HG03354 (cell line): ENCODE data around the gene RNF144A.

Experiments used
- ATAC-seq: cut with Tn5 transposase; IDR thresholded peaks from one replicate; pipeline ENCODE4 v1.9.1; 2021; ENCODE audit warnings: mild to moderate bottlenecking; ENCODE audit not compliant: unreplicated experiment, poor library complexity, severe bottlenecking

RNF144A gene

DNA sequence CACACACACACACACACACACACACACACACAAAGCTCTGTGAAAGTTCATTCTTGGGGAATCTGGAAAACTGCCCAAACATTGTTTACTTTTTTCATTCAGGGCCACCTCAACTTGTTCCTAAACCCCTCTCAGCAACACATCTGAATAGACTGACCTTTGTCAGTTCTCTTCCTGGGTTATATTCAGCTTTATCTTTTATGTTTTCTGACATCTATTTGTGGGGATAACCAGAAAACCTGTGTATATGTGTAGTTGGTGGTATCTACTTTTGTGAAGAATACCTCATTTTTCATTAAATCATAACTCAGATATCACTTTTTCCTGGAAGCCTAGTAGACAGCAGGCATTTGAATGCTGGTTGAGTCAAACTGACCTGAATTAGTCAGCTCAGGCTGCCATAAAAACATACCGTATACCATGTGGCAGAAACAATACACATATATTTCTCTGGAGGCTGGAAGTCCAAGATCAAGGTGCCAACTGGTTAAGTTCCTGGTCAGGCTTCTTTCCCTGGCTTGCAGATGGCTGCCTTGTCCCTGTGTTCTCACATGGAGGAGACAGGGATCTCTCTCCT is 11.0 kb upstream of the RNF144A start:
- no peak for ATAC-seq

DNA sequence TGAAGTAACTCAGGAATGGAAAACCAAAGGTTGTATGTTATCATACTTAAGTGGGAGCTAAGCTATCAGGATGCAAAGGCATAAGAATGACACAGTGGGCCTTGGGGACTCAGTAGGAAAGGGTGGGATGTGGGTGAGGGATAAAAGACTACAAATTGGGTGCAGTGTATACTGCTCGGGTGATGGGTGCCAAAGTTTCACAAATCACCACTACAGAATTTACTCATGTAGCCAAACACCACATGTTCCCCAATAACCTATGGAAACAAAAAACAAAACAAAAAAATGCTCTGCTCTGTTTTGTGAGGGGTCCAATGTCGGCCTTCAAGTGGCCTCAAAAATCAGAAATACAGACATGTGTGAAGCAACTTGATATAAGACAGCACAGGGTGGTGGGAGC is 8.9 kb upstream of the RNF144A start:
- ATAC-seq = no peak

- ATAC-seq = peak; percentile 99
Measured at GRCh38 chr2:6909431-6910385, 7.5 kb upstream of the RNF144A start.

DNA sequence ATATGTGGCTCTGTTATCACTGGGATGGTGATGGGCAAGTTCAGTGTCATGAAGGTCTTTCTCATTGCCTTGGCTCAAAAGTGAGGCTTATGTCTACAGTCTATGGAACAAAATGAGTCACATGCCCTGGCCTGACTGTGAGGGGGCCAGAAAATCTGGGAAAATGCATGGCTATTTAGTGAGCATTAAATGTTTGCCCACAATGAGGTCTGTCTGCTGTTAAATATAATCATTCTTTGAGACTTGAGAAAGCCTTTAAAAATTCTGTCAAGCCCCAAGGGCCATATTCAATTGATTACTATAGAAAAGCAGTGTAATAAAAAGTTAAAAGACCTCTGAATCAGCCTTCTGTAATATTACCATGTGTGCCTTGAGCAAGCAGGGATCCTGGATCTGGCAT is 5.5 kb upstream of the RNF144A start:
- ATAC-seq = no peak

- no peak for ATAC-seq
Measured at GRCh38 chr2:6913415-6914157, 3.6 kb upstream of the RNF144A start.

GRCh38 chr2:6914828-6915227 is 2.4 kb upstream of the RNF144A start:
- no peak for ATAC-seq

DNA sequence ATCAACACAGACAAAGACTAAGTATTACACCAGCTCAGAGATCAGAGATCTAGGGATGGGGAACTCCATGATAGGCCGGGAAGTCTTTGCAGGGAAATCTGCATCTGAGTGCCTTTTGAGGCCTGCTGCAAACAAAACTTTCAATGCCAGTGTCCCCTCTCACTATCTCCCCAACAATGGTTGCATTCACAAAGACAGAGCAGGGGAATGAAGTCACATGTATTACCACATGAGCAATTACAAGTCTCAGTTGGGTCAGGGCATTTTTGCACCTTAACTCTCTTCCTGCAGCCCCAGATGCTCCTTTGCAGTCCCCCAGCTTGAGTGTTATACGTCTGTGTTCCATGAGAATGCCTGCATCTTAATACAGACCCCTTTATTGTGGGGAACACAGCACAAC is 1.8 kb upstream of the RNF144A start:
- no peak for ATAC-seq

DNA sequence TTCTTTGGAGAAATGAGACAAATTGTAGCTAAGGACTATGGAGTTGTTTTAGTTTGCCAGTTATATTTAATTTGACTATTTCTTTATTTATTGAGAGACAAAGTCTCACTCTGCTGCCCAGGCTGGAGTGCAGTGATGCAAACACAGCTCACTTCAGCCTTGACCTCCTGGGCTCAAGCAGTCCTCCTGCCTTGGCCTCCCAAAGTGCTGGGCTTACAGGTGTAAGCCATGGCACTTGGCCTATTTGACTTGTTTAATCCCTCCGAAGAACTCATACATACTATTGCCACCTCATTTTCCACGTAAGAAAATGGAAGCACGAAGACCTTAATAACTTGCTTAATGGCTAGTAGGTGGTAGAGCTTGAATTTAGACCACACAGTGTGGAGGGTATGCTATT is 988 bp upstream of the RNF144A start:
- ATAC-seq = no peak

DNA sequence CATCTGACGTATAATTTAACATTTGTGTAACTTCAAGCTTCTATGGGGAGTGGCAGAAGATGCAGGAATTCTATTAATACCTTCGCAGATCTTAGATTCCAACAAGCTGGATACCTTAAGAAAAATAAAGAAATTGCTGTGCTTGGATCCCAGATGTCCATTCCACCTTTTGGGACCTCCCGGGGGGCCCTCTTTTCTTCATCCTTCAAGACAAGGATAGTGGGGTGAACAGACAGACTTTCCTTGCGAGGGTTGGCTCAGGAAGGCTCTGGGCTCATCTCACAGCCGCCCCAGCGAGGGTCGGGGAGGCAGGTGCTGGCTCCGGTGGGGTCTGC is 509 bp upstream of the RNF144A start:
- no peak for ATAC-seq

GRCh38 chr2:6917761-6918421 is 679 bp downstream of the RNF144A start:
- ATAC-seq = peak; percentile 33

- ATAC-seq = no peak
Measured at GRCh38 chr2:6919901-6920742, 2.9 kb downstream of the RNF144A start.

DNA sequence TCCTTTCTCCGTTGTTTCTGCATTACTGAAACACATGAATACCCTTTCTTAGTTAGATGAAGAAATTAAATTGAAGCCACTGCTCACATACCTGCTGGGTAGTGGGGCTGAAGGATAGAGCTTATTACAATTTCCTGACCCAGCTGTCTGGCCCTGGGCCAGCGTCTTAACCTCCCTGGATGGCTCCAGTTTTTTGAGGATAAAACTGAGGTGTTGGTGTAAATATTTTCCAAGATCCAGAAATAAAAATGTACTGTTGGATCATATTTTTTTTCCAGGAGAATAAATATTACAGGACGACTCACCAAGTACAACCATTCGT is 3.5 kb downstream of the RNF144A start:
- no peak for ATAC-seq

DNA sequence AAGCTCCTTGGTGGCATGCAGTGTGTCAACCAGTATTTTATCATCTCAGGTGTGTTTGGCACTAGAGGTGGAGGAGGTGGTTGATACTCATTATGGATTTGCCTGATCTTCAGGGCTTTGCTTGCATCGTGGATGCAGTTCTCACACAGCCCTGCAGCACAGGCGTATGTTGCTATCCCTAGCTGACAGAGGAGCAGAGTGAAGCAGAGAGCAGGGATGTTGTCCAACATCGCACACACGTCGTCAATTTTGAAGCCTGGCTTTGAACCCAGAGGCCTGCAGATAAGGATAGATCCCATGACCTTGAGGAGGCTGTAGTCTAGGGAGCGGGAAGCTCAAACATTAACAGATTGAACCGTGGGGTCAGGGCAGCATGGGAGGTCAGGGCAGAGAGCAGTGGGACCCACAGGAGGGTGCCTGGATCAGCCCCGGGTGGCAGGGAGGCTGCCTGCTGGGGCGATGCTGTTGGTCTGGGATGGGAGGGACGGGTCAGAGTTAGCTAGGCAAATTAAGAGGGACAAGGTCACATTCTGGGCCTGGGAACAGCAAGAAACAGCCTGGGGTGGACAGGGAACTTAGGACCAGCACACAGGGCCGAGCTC is 4.2 kb downstream of the RNF144A start:
- ATAC-seq = no peak

DNA sequence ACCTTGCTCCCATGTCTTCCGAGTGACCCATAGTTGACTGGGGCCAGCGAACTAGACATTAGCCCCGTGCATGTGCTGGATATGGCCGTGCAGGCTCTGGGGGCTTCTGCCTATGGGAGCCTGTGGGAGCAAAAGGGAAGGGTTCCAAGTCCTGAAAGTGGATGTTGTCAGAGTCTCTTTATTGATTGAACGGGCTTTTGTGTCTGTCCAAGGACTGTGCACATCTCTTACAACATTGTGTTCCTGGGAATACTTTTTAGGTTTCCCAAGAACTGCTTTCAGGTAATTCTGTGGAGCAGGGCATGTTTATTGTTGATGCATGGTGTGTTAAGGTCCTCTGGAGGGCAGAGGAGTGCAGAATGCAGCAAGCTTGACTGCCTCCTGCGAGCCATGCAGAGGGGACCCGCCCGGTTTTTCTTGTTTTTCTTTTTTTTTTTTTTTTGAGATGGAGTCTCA is 5.0 kb downstream of the RNF144A start:
- ATAC-seq = no peak

GRCh38 chr2:6923319-6923718 is 6.1 kb downstream of the RNF144A start:
- ATAC-seq = no peak

GRCh38 chr2:6924101-6924923 is 7.1 kb downstream of the RNF144A start:
- no peak for ATAC-seq

DNA sequence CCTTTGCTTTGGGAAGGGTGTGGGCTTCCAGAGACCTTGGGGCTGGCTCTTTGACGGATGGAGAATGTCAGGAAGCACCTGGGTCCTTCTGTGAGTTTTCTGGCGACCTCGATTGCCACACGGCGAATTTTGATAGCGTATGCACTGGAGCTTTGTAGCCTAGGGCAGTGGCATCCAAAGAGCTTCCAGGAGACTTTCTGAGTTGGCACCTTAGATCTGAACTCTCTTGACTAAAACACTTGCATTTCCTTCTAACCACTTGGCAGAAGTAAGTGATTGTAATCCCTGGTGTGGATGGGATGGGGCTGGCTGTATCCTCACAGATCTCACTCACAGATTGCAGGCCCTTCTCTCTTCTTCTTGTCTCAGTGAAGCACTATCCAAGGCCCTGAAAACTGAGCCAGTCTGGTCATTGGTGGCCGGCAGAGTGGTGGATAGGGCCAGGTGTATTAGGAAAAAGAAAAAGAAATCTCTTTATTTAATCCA is 7.8 kb downstream of the RNF144A start:
- ATAC-seq = no peak

- no peak for ATAC-seq
Measured at GRCh38 chr2:6926071-6926732, 9.0 kb downstream of the RNF144A start.
